ENCODE data around the gene SLC6A9.

SLC6A9 gene

GRCh38 chr1:44016890-44017400 lies 14.3 kb downstream of the SLC6A9 start:
- no peak for TF ChIP-seq CTCF (IDR thresholded peaks at IDR 0.05; ENCODE audit: insufficient read depth, low read depth, low read length, missing control alignments)
- no peak overlapping the region for H3K4me3 ChIP-seq (ENCODE audit: low read length)
- no peak for DNase-seq (ENCODE audit: low read depth)

GRCh38 chr1:44016041-44016889 lies 15.0 kb downstream of the SLC6A9 start:
- no peak overlapping the region for H3K4me3 ChIP-seq (ENCODE audit: low read length)
- no peak for DNase-seq (ENCODE audit: low read depth)
- no peak for TF ChIP-seq CTCF (IDR thresholded peaks at IDR 0.05; ENCODE audit: insufficient read depth, low read depth, low read length, missing control alignments)

- no peak for DNase-seq (ENCODE audit: low read depth)
- no peak for TF ChIP-seq CTCF (IDR thresholded peaks at IDR 0.05; ENCODE audit: insufficient read depth, low read depth, low read length, missing control alignments)
- no peak overlapping the region for H3K4me3 ChIP-seq (ENCODE audit: low read length)
Observed at GRCh38 chr1:44015206-44015605, 16.1 kb downstream of the SLC6A9 start.

GRCh38 chr1:44014365-44015104 lies 16.7 kb downstream of the SLC6A9 start:
- TF ChIP-seq CTCF (IDR thresholded peaks at IDR 0.05; ENCODE audit: insufficient read depth, low read depth, low read length, missing control alignments): no peak
- H3K4me3 ChIP-seq (ENCODE audit: low read length): no peak overlapping the region
- no peak for DNase-seq (ENCODE audit: low read depth)

- no peak for DNase-seq (ENCODE audit: low read depth)
- no peak for TF ChIP-seq CTCF (IDR thresholded peaks at IDR 0.05; ENCODE audit: insufficient read depth, low read depth, low read length, missing control alignments)
- no peak overlapping the region for H3K4me3 ChIP-seq (ENCODE audit: low read length)
Observed at GRCh38 chr1:44013949-44014348, 17.3 kb downstream of the SLC6A9 start.

GRCh38 chr1:44012941-44013609 lies 18.2 kb downstream of the SLC6A9 start:
- no peak for DNase-seq (ENCODE audit: low read depth)
- no peak overlapping the region for H3K4me3 ChIP-seq (ENCODE audit: low read length)
- TF ChIP-seq CTCF (IDR thresholded peaks at IDR 0.05; ENCODE audit: insufficient read depth, low read depth, low read length, missing control alignments): no peak
